T-helper 1 cell treated with Interleukin-12 subunit alpha and Interleukin-12 subunit beta and Interleukin-4 antibody, amounts not matched to agents 30 μg/mL and 1 μg/mL, for 36 hours (primary cell): ENCODE data around the gene ONECUT3.
"Not testable (repeated sequence)": the region's sequence is repeated elsewhere in the genome, so short reads cannot be mapped to it uniquely, and the experiment has no call there.

Experiments used
- H3K27ac Mint-ChIP-seq: one replicate; pipeline ENCODE4 v1.8.0; 2021; ENCODE audit warnings: mild to moderate bottlenecking, mixed read lengths
- H3K27me3 Mint-ChIP-seq: one replicate; pipeline ENCODE4 v1.8.0; 2021; ENCODE audit warnings: low read depth, mixed read lengths
- H3K36me3 Mint-ChIP-seq: one replicate; pipeline ENCODE4 v1.8.0; 2021; ENCODE audit warnings: low read depth, mixed read lengths
- H3K4me1 Mint-ChIP-seq: one replicate; pipeline ENCODE4 v1.8.0; 2021; ENCODE audit warnings: low read depth, mixed read lengths
- H3K4me3 Mint-ChIP-seq: one replicate; pipeline ENCODE4 v1.8.0; 2021; ENCODE audit warnings: mild to moderate bottlenecking, moderate library complexity, mixed read lengths
- H3K9me3 Mint-ChIP-seq: one replicate; pipeline ENCODE4 v1.8.0; 2021; ENCODE audit warnings: mixed read lengths

The ONECUT3 gene

GRCh38 chr19:1780272-1780958 is 27.1 kb downstream of the ONECUT3 start:
- Mint-ChIP-seq H3K9me3 (no peaks in the 10 kb centered on the region), H3K36me3 (peaks cover 3% of the 10 kb centered on the region), H3K27ac (no peak overlapping the region), H3K4me1 (no peaks in the 10 kb centered on the region), H3K27me3 (peaks cover 30% of the 10 kb centered on the region), H3K4me3 (no peak overlapping the region)

DNA sequence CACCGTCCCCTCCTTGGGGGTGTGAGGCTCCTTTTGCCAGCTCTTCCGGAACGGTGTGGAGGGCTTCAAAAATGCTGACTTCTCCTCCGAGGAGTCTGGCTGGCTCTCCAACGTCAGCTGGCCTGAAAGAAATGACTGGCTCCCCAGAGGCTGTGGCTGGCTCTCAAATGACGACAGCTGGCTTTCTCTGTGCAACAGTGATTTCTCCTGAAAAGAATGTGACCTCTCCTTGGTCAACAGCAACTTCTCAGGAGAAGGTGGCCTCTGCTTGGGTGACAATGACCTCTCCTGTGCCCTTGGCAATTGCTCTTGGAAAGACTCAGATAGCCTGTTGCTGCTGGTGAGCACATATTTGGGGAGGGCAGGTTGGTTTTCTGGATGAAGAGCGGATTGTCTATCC is 29.2 kb downstream of the ONECUT3 start:
- no peaks in the 10 kb centered on the region for H3K4me1 Mint-ChIP-seq
- no peaks in the 10 kb centered on the region for H3K9me3 Mint-ChIP-seq
- no peak overlapping the region for H3K27ac Mint-ChIP-seq
- H3K27me3 Mint-ChIP-seq = peaks cover 20% of the 10 kb centered on the region
- peaks cover 2% of the 10 kb centered on the region for H3K36me3 Mint-ChIP-seq
- no peak overlapping the region for H3K4me3 Mint-ChIP-seq

- Mint-ChIP-seq H3K9me3 (no peaks in the 10 kb centered on the region), H3K4me1 (no peaks in the 10 kb centered on the region), H3K27me3 (peaks cover 18% of the 10 kb centered on the region), H3K36me3 (peaks cover 2% of the 10 kb centered on the region), H3K4me3 (no peak overlapping the region), H3K27ac (no peak overlapping the region)
Measured at GRCh38 chr19:1783354-1783753, 30.0 kb downstream of the ONECUT3 start.

DNA sequence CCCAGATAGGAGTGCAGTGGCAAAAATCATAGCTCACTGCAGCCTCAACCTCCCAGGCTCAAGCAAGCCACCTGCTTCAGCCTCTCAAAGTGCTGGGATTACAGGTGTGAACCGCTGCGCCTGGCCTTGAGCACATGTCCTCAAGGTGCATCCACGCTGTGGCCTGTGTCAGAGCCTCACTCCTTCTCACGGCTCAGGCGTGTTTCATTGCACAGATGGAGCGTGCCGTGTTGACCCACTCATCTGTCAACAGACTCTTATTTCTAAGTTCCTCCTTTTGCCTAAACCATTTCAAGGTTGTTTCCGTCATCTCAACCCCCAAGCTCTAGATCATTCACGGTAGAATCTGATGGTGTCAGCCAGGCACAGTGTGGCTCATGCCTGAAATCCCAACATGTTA is 30.6 kb downstream of the ONECUT3 start:
- Mint-ChIP-seq H3K27ac (no peak overlapping the region), H3K4me1 (no peaks in the 10 kb centered on the region), H3K36me3 (peaks cover 2% of the 10 kb centered on the region), H3K27me3 (peaks cover 13% of the 10 kb centered on the region), H3K4me3 (no peak overlapping the region), H3K9me3 (no peaks in the 10 kb centered on the region)

DNA sequence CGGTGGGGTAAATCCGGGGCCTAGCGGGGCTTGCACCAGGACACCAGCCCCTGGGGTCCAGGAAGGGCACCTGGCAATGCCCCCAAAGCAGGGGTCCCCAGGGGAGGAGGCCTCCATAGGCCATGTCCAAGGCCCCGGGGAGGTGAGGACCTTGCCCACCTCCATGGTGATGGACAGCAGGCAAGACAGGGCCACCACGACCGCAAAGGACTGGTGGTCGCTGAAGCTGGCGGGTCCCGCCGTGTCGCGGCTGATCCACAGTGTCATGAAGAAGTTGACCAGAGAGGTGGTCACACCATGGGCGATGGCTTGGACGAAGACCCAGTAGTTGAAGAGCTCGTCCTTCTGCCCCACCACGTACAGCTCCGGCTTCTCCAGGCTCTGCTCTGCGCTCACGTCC is 32.0 kb downstream of the ONECUT3 start:
- Mint-ChIP-seq H3K4me1 (no peaks in the 10 kb centered on the region), H3K9me3 (no peaks in the 10 kb centered on the region), H3K27me3 (peaks cover 3% of the 10 kb centered on the region), H3K36me3 (no peaks in the 10 kb centered on the region), H3K4me3 (no peak overlapping the region), H3K27ac (no peak overlapping the region)

GRCh38 chr19:1786668-1787067 is 33.4 kb downstream of the ONECUT3 start:
- Mint-ChIP-seq H3K36me3 (no peaks in the 10 kb centered on the region), H3K27me3 (no peaks in the 10 kb centered on the region), H3K4me1 (no peaks in the 10 kb centered on the region), H3K9me3 (no peaks in the 10 kb centered on the region), H3K4me3 (no peak overlapping the region), H3K27ac (no peak overlapping the region)

- Mint-ChIP-seq H3K36me3 (no peaks in the 10 kb centered on the region), H3K27me3 (no peaks in the 10 kb centered on the region), H3K27ac (no peak overlapping the region), H3K4me3 (no peak overlapping the region), H3K4me1 (no peaks in the 10 kb centered on the region), H3K9me3 (no peaks in the 10 kb centered on the region)
Measured at GRCh38 chr19:1787116-1787515, 33.8 kb downstream of the ONECUT3 start.

DNA sequence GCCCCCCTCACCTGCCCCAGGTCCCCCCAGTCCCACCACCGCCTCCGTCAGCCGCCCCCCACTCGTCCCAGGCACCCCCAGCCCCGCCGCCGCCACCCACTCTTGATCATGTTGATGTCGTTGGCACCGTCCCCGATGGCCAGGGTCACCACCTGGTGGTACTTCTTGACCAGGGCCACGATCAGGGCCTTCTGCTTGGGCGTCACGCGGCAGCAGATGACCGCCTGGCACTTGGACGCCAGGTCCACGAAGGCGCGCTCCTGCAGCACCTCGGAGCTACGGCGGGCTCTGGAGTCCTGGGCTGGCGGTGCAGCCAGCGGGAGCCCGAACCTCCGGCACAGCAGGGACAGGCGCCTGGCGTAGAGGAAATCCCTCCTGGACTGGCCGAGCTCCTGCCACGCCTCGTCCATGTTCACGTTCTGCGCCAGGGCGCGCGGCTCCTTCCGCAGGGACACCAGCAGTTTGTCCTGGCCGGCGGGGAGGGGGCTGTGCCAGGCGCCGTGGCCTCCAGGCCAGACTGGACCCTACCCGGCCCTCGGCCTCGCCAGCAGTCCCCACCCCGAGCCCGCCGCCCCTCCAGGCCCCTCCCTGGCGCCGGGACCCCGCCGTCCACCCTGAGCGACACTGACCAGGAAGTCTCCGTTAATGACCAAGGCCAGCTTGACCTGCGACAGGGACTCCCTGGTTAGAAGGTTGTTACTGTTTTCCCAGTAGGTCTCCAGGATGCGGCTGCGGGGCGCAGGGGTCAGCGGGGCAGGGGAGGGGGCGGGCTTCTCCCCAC is 36.1 kb downstream of the ONECUT3 start:
- Mint-ChIP-seq H3K27me3 (no peaks in the 10 kb centered on the region), H3K4me3 (no peak overlapping the region), H3K4me1 (no peaks in the 10 kb centered on the region), H3K27ac (no peak overlapping the region), H3K9me3 (no peaks in the 10 kb centered on the region), H3K36me3 (no peaks in the 10 kb centered on the region)

GRCh38 chr19:1790054-1790792 is 36.9 kb downstream of the ONECUT3 start:
- no peaks in the 10 kb centered on the region for H3K27me3 Mint-ChIP-seq
- H3K4me3 Mint-ChIP-seq = no peak overlapping the region
- H3K9me3 Mint-ChIP-seq = no peaks in the 10 kb centered on the region
- no peaks in the 10 kb centered on the region for H3K4me1 Mint-ChIP-seq
- H3K36me3 Mint-ChIP-seq = no peaks in the 10 kb centered on the region
- no peak overlapping the region for H3K27ac Mint-ChIP-seq

DNA sequence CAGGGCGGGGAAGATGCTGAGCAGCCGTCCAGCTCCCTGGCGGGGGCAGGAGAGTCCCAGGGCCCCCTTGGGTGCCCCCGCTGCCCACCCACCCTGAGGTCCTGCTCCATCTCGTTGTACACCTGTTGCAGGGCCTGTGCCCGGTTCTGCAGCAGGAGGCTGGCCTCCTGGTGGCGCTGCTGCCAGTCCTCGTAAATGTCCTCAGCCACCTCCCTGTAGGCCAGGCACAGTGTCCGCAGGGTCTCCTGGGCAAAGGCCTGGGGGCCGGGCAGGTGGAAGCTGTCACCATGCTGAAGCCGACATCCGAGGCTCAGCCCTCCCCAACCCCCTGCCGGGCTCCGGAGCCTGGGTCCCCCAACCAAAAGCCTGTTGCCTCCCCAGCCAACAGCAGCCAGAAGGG is 38.6 kb downstream of the ONECUT3 start:
- H3K27me3 Mint-ChIP-seq = peaks cover 5% of the 10 kb centered on the region
- no peak overlapping the region for H3K27ac Mint-ChIP-seq
- H3K4me1 Mint-ChIP-seq = peaks cover 3% of the 10 kb centered on the region
- no peak overlapping the region for H3K4me3 Mint-ChIP-seq
- no peaks in the 10 kb centered on the region for H3K36me3 Mint-ChIP-seq
- no peaks in the 10 kb centered on the region for H3K9me3 Mint-ChIP-seq

GRCh38 chr19:1794424-1795172 is 41.3 kb downstream of the ONECUT3 start:
- H3K4me3 Mint-ChIP-seq = no peak overlapping the region
- H3K4me1 Mint-ChIP-seq = peaks cover 3% of the 10 kb centered on the region
- no peak overlapping the region for H3K27ac Mint-ChIP-seq
- no peaks in the 10 kb centered on the region for H3K9me3 Mint-ChIP-seq
- H3K27me3 Mint-ChIP-seq = peaks cover 5% of the 10 kb centered on the region
- H3K36me3 Mint-ChIP-seq = no peaks in the 10 kb centered on the region

DNA sequence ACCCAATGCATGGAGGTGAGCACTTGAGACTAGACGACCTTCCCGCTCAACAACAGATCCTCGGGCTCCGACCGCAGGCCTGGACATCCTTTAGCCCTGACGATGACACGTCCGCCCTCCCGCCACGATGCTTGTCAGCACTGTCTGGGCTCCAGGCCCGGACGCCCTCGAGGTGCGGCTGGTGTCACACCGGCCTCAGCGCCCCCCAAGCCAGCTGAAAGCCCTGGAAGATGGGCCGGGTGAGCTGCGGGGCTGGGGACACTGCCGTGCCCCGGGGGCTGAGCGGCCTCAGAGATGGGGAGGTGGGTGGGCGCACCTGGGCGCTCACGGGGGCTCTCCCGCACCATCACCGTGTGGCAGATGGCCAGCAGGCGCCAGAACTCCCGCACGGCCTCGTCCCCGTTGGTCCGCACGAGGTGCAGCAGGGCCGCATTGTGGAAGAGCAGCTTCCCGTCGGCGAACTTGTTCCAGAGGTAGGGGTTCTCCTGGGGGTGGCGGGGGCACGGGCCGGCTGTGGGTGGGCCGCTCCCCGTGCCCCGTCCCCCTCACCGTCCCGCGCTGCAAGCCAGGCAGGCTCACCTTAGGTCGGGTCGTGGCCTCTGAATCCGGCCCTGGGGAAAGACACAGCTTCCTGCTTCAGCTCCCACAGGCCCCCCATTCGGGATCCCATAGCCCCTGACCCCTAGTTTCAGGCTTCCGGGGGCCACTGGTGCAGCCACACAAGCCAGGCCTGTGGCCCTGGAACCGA is 43.3 kb downstream of the ONECUT3 start:
- Mint-ChIP-seq H3K27ac (no peak overlapping the region), H3K27me3 (peaks cover 5% of the 10 kb centered on the region), H3K4me1 (peaks cover 3% of the 10 kb centered on the region)

DNA sequence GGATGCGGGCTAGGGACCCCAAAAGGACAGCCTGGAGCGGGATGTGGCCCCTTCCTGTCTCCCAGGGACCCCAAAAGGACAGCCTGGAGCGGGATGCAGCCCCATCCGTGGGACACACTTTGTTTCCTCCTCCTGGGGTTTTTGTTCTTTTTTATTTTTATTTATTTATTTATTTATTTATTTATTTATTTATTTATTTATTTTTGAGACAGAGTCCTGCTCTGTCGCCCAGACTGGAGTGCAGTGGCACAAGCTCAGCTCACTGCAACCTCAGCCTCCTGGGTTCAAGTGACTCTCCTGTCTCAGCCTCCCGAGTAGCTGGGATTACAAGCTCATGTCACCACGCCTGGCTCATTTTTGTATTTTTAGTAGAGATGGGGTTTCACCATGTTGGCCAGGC is 44.0 kb downstream of the ONECUT3 start:
- H3K27ac Mint-ChIP-seq, H3K9me3 Mint-ChIP-seq, H3K27me3 Mint-ChIP-seq, H3K4me1 Mint-ChIP-seq, H3K4me3 Mint-ChIP-seq, H3K36me3 Mint-ChIP-seq: not testable (repeated sequence)

More for the DNA sequence above, 43.3 kb downstream of the ONECUT3 start:
- Mint-ChIP-seq H3K36me3 (peaks cover 7% of the 10 kb centered on the region), H3K9me3 (no peaks in the 10 kb centered on the region), H3K4me3 (no peak overlapping the region)
